ENCODE measurements around the gene ANGPT4. TPM values are rescaled to one million over a fixed set of nuclear protein-coding genes. Genes with fewer than 3 reads are reported as not detected.

ANGPT4 gene
- total RNA-seq, 1 experiment from 2014 or later: 0.20 TPM

DNA sequence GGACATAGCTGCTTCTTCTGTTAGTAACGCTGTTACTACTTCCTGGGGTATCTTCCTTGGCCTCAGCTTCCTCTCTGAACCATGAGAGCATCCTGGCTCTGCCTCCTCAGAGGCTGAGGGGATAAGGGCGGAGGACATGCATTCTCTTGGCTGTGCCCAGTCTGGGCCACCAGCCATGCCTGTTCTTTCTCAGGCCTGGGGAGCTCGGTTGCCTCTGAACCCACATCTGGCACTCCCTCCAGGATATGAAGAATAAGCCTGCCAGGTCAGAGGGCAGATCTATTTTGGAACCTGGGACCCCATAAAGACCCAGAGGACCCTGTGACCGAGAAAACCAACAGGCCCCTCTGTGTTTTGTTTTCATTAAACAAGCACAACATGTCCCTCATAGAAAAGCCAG is 6.6 kb upstream of the ANGPT4 start (continued):
- TF ChIP-seq ARID4B (CRISPR knock-in tag; IDR thresholded peaks at IDR 0.05; ENCODE audit: borderline replicate concordance) (no peak), NR3C1 (CRISPR knock-in tag; conservative IDR thresholded peaks at IDR 0.05; ENCODE audit: low read depth) (no peak), ESRRA (CRISPR knock-in tag; IDR thresholded peaks at IDR 0.05; ENCODE audit: borderline replicate concordance) (no peak), ZNF219 (CRISPR knock-in tag; IDR thresholded peaks at IDR 0.05; ENCODE audit: borderline replicate concordance) (no peak), AFF4 (CRISPR knock-in tag; IDR thresholded peaks at IDR 0.05; ENCODE audit: borderline replicate concordance) (no peak), ZNF671 (CRISPR knock-in tag; IDR thresholded peaks at IDR 0.05) (no peak), PRDM15 (CRISPR knock-in tag; IDR thresholded peaks at IDR 0.05) (no peak), IRF1 (CRISPR knock-in tag; IDR thresholded peaks at IDR 0.05) (no peak), CTCF (IDR thresholded peaks at IDR 0.05) (no peak), NR2C2 (CRISPR knock-in tag; IDR thresholded peaks at IDR 0.05) (no peak)
- TF ChIP-seq, protein P1, sequence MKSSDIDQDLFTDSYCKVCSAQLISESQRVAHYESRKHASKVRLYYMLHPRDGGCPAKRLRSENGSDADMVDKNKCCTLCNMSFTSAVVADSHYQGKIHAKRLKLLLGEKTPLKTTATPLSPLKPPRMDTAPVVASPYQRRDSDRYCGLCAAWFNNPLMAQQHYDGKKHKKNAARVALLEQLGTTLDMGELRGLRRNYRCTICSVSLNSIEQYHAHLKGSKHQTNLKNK (CRISPR knock-in tag; IDR thresholded peaks at IDR 0.05): no peak

DNA sequence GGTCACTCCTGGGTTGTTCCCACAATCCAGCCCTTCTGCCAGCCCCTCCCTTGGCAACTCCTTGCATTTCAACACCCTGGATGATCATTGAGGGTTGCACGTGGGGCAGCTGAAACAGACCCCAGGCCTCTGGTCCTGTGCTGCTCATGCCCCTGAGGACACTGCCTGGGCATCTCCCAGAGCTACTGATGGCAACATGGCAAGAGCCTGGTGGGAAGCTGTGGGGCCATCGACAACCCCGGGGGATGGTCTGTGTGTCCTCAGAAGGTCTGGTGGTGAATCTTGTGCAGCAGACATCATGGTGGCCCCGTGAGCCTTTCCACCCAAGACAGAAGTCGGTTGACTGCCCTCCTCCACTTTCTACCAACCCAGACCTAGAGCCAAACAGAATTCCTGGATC is 4.9 kb upstream of the ANGPT4 start:
- no peak overlapping the region for H3K4me3 Mint-ChIP-seq
- DNase-seq (ENCODE audit: low spot score): no peak
- no peaks in the 10 kb centered on the region; the same call in 1 of the 2 replicates for H3K27me3 Mint-ChIP-seq (ENCODE audit: low read depth)
- H3K9me3 Mint-ChIP-seq: peaks cover 17% of the 10 kb centered on the region
- ATAC-seq: no peak
- ChIA-PET CTCF (no interaction called here), POLR2A (no interaction called here)
- H3K27ac Mint-ChIP-seq: no peak overlapping the region
- H3K36me3 Mint-ChIP-seq: no peaks in the 10 kb centered on the region
- H3K4me1 Mint-ChIP-seq: peaks cover 10% of the 10 kb centered on the region
- TF ChIP-seq ATF1 (CRISPR knock-in tag; IDR thresholded peaks at IDR 0.05) (no peak), FOXJ3 (CRISPR knock-in tag; IDR thresholded peaks at IDR 0.05; ENCODE audit: borderline replicate concordance) (no peak), ZNF281 (CRISPR knock-in tag; IDR thresholded peaks at IDR 0.05) (no peak)
- TF ChIP-seq, protein P2, sequence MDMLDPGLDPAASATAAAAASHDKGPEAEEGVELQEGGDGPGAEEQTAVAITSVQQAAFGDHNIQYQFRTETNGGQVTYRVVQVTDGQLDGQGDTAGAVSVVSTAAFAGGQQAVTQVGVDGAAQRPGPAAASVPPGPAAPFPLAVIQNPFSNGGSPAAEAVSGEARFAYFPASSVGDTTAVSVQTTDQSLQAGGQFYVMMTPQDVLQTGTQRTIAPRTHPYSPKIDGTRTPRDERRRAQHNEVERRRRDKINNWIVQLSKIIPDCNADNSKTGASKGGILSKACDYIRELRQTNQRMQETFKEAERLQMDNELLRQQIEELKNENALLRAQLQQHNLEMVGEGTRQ (CRISPR knock-in tag; IDR thresholded peaks at IDR 0.05): no peak

Measured in WTC11 (cell line).